Measurements from ENCODE around the gene TMCC3. TPM values are rescaled to one million over a fixed set of nuclear protein-coding genes. Genes with fewer than 3 reads are reported as not detected.

Gene TMCC3
- polyA plus RNA-seq (2012; ENCODE audit: insufficient read length, low read depth): 0.34 TPM

GRCh38 chr12:94650143-94651056 lies at the start of gene TMCC3:
Gene TMCC3, minus strand, starts transcription at chr12:94650557. Its CDS starts 127 bp downstream, at chr12:94650430.
- no peak for TF ChIP-seq REST (IDR thresholded peaks at IDR 0.05; ENCODE audit: insufficient read depth in 1 of 2, low read depth in 2 of 2, low read length in 2 of 2)
- TF ChIP-seq SIN3A (IDR thresholded peaks at IDR 0.05; ENCODE audit: borderline replicate concordance, insufficient read depth, low read length): no peak
- TF ChIP-seq TAF1 (IDR thresholded peaks at IDR 0.05; ENCODE audit: borderline replicate concordance, insufficient read depth, low read length): no peak
- TF ChIP-seq FOXP2 (optimal IDR thresholded peaks at IDR 0.05; ENCODE audit: borderline replicate concordance, extremely low read depth, extremely low read length, insufficient read depth): no peak
- no peak for TF ChIP-seq POLR2AphosphoS5 (IDR thresholded peaks at IDR 0.05; ENCODE audit: low read depth, low read length)

- TF ChIP-seq REST (IDR thresholded peaks at IDR 0.05; ENCODE audit: insufficient read depth in 1 of 2, low read depth in 2 of 2, low read length in 2 of 2): no peak
- TF ChIP-seq TAF1 (IDR thresholded peaks at IDR 0.05; ENCODE audit: borderline replicate concordance, insufficient read depth, low read length): no peak
- no peak for TF ChIP-seq FOXP2 (optimal IDR thresholded peaks at IDR 0.05; ENCODE audit: borderline replicate concordance, extremely low read depth, extremely low read length, insufficient read depth)
- no peak for TF ChIP-seq POLR2AphosphoS5 (IDR thresholded peaks at IDR 0.05; ENCODE audit: low read depth, low read length)
- TF ChIP-seq SIN3A (IDR thresholded peaks at IDR 0.05; ENCODE audit: borderline replicate concordance, insufficient read depth, low read length): no peak
Measured at GRCh38 chr12:94699801-94700200, 49.4 kb upstream of the TMCC3 start.

GRCh38 chr12:94698578-94698977 lies 48.2 kb upstream of the TMCC3 start:
- no peak for TF ChIP-seq TAF1 (IDR thresholded peaks at IDR 0.05; ENCODE audit: borderline replicate concordance, insufficient read depth, low read length)

GRCh38 chr12:94697631-94698030 lies 47.3 kb upstream of the TMCC3 start:
- TF ChIP-seq SIN3A (IDR thresholded peaks at IDR 0.05; ENCODE audit: borderline replicate concordance, insufficient read depth, low read length): no peak

- TF ChIP-seq SIN3A (IDR thresholded peaks at IDR 0.05; ENCODE audit: borderline replicate concordance, insufficient read depth, low read length) (no peak), TAF1 (IDR thresholded peaks at IDR 0.05; ENCODE audit: borderline replicate concordance, insufficient read depth, low read length) (no peak), REST (IDR thresholded peaks at IDR 0.05; ENCODE audit: insufficient read depth in 1 of 2, low read depth in 2 of 2, low read length in 2 of 2) (no peak), POLR2AphosphoS5 (IDR thresholded peaks at IDR 0.05; ENCODE audit: low read depth, low read length) (no peak), FOXP2 (optimal IDR thresholded peaks at IDR 0.05; ENCODE audit: borderline replicate concordance, extremely low read depth, extremely low read length, insufficient read depth) (no peak)
Measured at GRCh38 chr12:94694732-94695131, 44.4 kb upstream of the TMCC3 start.

GRCh38 chr12:94690198-94690771 lies 39.9 kb upstream of the TMCC3 start:
- TF ChIP-seq FOXP2 (optimal IDR thresholded peaks at IDR 0.05; ENCODE audit: borderline replicate concordance, extremely low read depth, extremely low read length, insufficient read depth) (no peak), SIN3A (IDR thresholded peaks at IDR 0.05; ENCODE audit: borderline replicate concordance, insufficient read depth, low read length) (no peak), TAF1 (IDR thresholded peaks at IDR 0.05; ENCODE audit: borderline replicate concordance, insufficient read depth, low read length) (no peak), REST (IDR thresholded peaks at IDR 0.05; ENCODE audit: insufficient read depth in 1 of 2, low read depth in 2 of 2, low read length in 2 of 2) (no peak), POLR2AphosphoS5 (IDR thresholded peaks at IDR 0.05; ENCODE audit: low read depth, low read length) (no peak)

Data from PFSK-1 (cell line).